Prostate gland (tissue), 2 donors: ENCODE results near the gene STIM1. TPM values are rescaled to one million over a fixed set of nuclear protein-coding genes. Genes with fewer than 3 reads are reported as not detected.

ENCODE experiments used
- DNase-seq: peaks from one replicate; pipeline ENCODE4 v3.0.0-alpha.2; 2019; ENCODE audit warnings: low spot score
- H3K27ac ChIP-seq, 2 donors: fragments of 200-600 bp; sonication (generic); 2 replicates each; pipeline ENCODE4 v1.5.1; 2017 to 2019
- H3K27me3 ChIP-seq: fragments of 200-600 bp; sonication (generic); replicated peaks from 2 replicates; pipeline ENCODE4 v1.5.1; 2019; ENCODE audit not compliant: insufficient read depth
- H3K36me3 ChIP-seq, 2 donors: fragments of 200-600 bp; sonication (generic); 1 replicate in 1 of 2; 2 replicates in 1 of 2; pipeline versions ENCODE4 v1.5.1 to v1.8.1; 2017 to 2019
- H3K4me1 ChIP-seq: fragments of 200-600 bp; sonication (generic); replicated peaks from 2 replicates; pipeline ENCODE4 v1.5.1; 2019
- H3K4me3 ChIP-seq, 2 donors: fragments of 200-600 bp; sonication (generic); 2 replicates each; pipeline ENCODE4 v1.5.1; 2017 to 2019
- H3K9me3 ChIP-seq: fragments of 200-600 bp; sonication (generic); 2 replicates; pipeline ENCODE4 v1.5.1; 2017
- CTCF ChIP-seq, 4 experiments: fragments of 200-600 bp in 2 of 4; fragments of 450-650 bp in 2 of 4; sonication (generic) in 2 of 4; IDR thresholded peaks; 1 replicate in 3 of 4; 2 replicates in 1 of 4; pipeline ENCODE4 v1.5.1; 2016 to 2019; ENCODE audit warnings: antibody characterized with exemption in 4 of 4, mild to moderate bottlenecking in 2 of 4, moderate library complexity in 2 of 4
- POLR2A ChIP-seq: fragments of 450-650 bp; IDR thresholded peaks from one replicate; pipeline ENCODE4 v1.6.1; 2016; ENCODE audit warnings: antibody characterized with exemption, mild to moderate bottlenecking
- POLR2AphosphoS5 ChIP-seq: sonication (generic); formaldehyde crosslinking; IDR thresholded peaks from one replicate; pipeline ENCODE4 v1.6.1; 2017; ENCODE audit warnings: antibody characterized with exemption
- WGBS: methylation state at CpG from one replicate; pipeline ENCODE4 v1.1.5; 2018; 5-methylcytosine and 5-hydroxymethylcytosine counted together
- intact Hi-C: fragments of 100-400 bp; cut with DNase I; formaldehyde crosslinking; loops from one replicate; pipeline ENCODE4 v1.14.2; 2022
- total RNA-seq, 2 donors: library from RNA; depleted of rRNA; stranded (reverse); fragments of >200 nt; gene quantifications; one replicate each; pipeline ENCODE4 v1.1.0, GENCODE V29; 2016

STIM1 gene
- total RNA-seq, 2 donors from 2014 or later, result 34.1 to 65.0 TPM

- Histone ChIP-seq H3K27ac (no peak overlapping the region), H3K4me1 (no peaks in the 10 kb centered on the region), H3K4me3 (no peak overlapping the region), H3K27me3 (no peaks in the 10 kb centered on the region), H3K36me3 (no peaks in the 10 kb centered on the region), H3K9me3 (no peaks in the 10 kb centered on the region)
- WGBS, result 75% methylated on average over 6 of the region's 6 CpGs
- DNase-seq, result no peak
- TF ChIP-seq POLR2AphosphoS5 (no peak), POLR2A (no peak), CTCF (IDR thresholded peaks at IDR 0.05) (no peak)
- intact Hi-C loops, result no loop called here
Observed at GRCh38 chr11:3927129-3927796, 71.8 kb downstream of the STIM1 start.

GRCh38 chr11:3929232-3929631 lies 73.8 kb downstream of the STIM1 start:
- H3K27ac ChIP-seq, result no peak overlapping the region
- WGBS, result 42% methylated on average over 1 of the region's 1 CpG
- TF ChIP-seq CTCF (IDR thresholded peaks at IDR 0.05) (no peak), POLR2A (no peak), POLR2AphosphoS5 (no peak)
- H3K9me3 ChIP-seq, result no peaks in the 10 kb centered on the region
- H3K36me3 ChIP-seq, result no peaks in the 10 kb centered on the region
- no peaks in the 10 kb centered on the region for H3K4me1 ChIP-seq
- no peak overlapping the region for H3K4me3 ChIP-seq
- no peak for DNase-seq
- H3K27me3 ChIP-seq, result no peaks in the 10 kb centered on the region
- intact Hi-C loops, result no loop called here

- intact Hi-C loops, result no loop called here
- H3K4me1 ChIP-seq, result no peaks in the 10 kb centered on the region
- no peak overlapping the region for H3K27ac ChIP-seq
- H3K9me3 ChIP-seq, result no peaks in the 10 kb centered on the region
- no peak for DNase-seq
- 56% methylated on average over 8 of the region's 8 CpGs for WGBS
- H3K36me3 ChIP-seq, result no peaks in the 10 kb centered on the region
- H3K4me3 ChIP-seq, result no peak overlapping the region
- H3K27me3 ChIP-seq, result no peaks in the 10 kb centered on the region
- TF ChIP-seq POLR2A (no peak), CTCF (IDR thresholded peaks at IDR 0.05) (no peak), POLR2AphosphoS5 (no peak)
Observed at GRCh38 chr11:3929649-3930048, 74.2 kb downstream of the STIM1 start.

GRCh38 chr11:3932698-3933097 lies 77.2 kb downstream of the STIM1 start:
- TF ChIP-seq CTCF (IDR thresholded peaks at IDR 0.05), result no peak
- TF ChIP-seq POLR2AphosphoS5, result no peak
- TF ChIP-seq POLR2A, result no peak
- Histone ChIP-seq H3K4me3 (no peak overlapping the region), H3K27me3 (no peaks in the 10 kb centered on the region), H3K27ac (no peak overlapping the region), H3K4me1 (no peaks in the 10 kb centered on the region), H3K9me3 (no peaks in the 10 kb centered on the region), H3K36me3 (no peaks in the 10 kb centered on the region)
- no peak for DNase-seq
- intact Hi-C loops, result no loop called here
- WGBS, result 100% methylated on average over 2 of the region's 2 CpGs

- Histone ChIP-seq H3K27ac (no peak overlapping the region), H3K4me1 (no peaks in the 10 kb centered on the region), H3K9me3 (no peaks in the 10 kb centered on the region), H3K27me3 (no peaks in the 10 kb centered on the region), H3K36me3 (no peaks in the 10 kb centered on the region), H3K4me3 (no peak overlapping the region)
- intact Hi-C loops, result no loop called here
- 90% methylated on average over 1 of the region's 1 CpG for WGBS
- DNase-seq, result no peak
- no peak for TF ChIP-seq POLR2A
- TF ChIP-seq POLR2AphosphoS5, result no peak
- no peak for TF ChIP-seq CTCF (IDR thresholded peaks at IDR 0.05)
Observed at GRCh38 chr11:3933165-3933628, 77.7 kb downstream of the STIM1 start.
